Naive thymus-derived CD8-positive, alpha-beta T cell (primary cell): ENCODE results near the gene C11orf54. TPM values are rescaled to one million over a fixed set of nuclear protein-coding genes. Genes with fewer than 3 reads are reported as not detected.

ENCODE experiments used
- ATAC-seq, 2 donors: fragments of 150-1000 bp; cut with Tn5 transposase in 1 of 2; sonication (Bioruptor Pico), chemical (Tn5 transposase) in 1 of 2; 1 replicate in 1 of 2; 2 replicates in 1 of 2; pipeline ENCODE4 v1.10.0; 2021; ENCODE audit warnings: mild to moderate bottlenecking in 2 of 2, moderate library complexity in 2 of 2
- POLR2A ChIA-PET: fragments of 350-600 bp; sonication (Branson Sonifier 250); formaldehyde crosslinking; loops from one replicate; lab custom pipeline; 2021; ENCODE audit warnings: antibody characterized with exemption; lab: Charles Lee
- DNase-seq, 10 donors: peaks; one replicate each; pipeline versions ENCODE4 v3.0.0 to v3.0.0-alpha.2; 2020 to 2022
- H3K27ac Mint-ChIP-seq, 10 donors: one replicate each; pipeline ENCODE4 v1.8.0; 2020 to 2022; ENCODE audit warnings: mild to moderate bottlenecking in 10 of 10, mixed read lengths in 10 of 10, moderate library complexity in 4 of 10, inconsistent platforms in 1 of 10
- H3K27me3 Mint-ChIP-seq, 5 donors: one replicate each; pipeline ENCODE4 v1.8.0; 2021 to 2022; ENCODE audit warnings: mixed read lengths in 5 of 5
- H3K36me3 Mint-ChIP-seq, 3 donors: one replicate each; pipeline ENCODE4 v1.8.0; 2020 to 2022; ENCODE audit warnings: mixed read lengths in 3 of 3, mild to moderate bottlenecking in 2 of 3, inconsistent platforms in 1 of 3
- H3K4me1 Mint-ChIP-seq, 4 donors: one replicate each; pipeline ENCODE4 v1.8.0; 2021 to 2022; ENCODE audit warnings: mixed read lengths in 4 of 4
- H3K4me3 Mint-ChIP-seq, 10 donors: one replicate each; pipeline ENCODE4 v1.8.0; 2020 to 2022; ENCODE audit warnings: mild to moderate bottlenecking in 10 of 10, mixed read lengths in 10 of 10, moderate library complexity in 6 of 10, inconsistent platforms in 1 of 10
- H3K9me3 Mint-ChIP-seq, 9 donors: one replicate each; pipeline ENCODE4 v1.8.0; 2020 to 2022; ENCODE audit warnings: mixed read lengths in 9 of 9, mild to moderate bottlenecking in 3 of 9, inconsistent platforms in 1 of 9, moderate library complexity in 1 of 9
- polyA plus RNA-seq, 3 donors: library from polyadenylated mRNA; unstranded; fragments of 300-500 nt; fragmentation: Illumina TruSeq; gene quantifications; one replicate each; pipeline ENCODE4 v1.2.3, GENCODE V29; 2021
- total RNA-seq, 8 experiments: library from RNA in 2 of 8; stranded (reverse) in 2 of 8; gene quantifications; one replicate each; pipeline ENCODE4 v1.2.3 and lab custom pipeline; 2021 to 2026

The C11orf54 gene
- total RNA-seq (10 to 100 TPM; 45.9 to 49.2 TPM), polyA plus RNA-seq (10 to 100 TPM; 18.7 to 21.6 (median 19.4) TPM), total RNA-seq (lab: John Stamatoyannopoulos, UW) (12.2 to 27.7 (median 17.3) reads per million in 6 experiments)

DNA sequence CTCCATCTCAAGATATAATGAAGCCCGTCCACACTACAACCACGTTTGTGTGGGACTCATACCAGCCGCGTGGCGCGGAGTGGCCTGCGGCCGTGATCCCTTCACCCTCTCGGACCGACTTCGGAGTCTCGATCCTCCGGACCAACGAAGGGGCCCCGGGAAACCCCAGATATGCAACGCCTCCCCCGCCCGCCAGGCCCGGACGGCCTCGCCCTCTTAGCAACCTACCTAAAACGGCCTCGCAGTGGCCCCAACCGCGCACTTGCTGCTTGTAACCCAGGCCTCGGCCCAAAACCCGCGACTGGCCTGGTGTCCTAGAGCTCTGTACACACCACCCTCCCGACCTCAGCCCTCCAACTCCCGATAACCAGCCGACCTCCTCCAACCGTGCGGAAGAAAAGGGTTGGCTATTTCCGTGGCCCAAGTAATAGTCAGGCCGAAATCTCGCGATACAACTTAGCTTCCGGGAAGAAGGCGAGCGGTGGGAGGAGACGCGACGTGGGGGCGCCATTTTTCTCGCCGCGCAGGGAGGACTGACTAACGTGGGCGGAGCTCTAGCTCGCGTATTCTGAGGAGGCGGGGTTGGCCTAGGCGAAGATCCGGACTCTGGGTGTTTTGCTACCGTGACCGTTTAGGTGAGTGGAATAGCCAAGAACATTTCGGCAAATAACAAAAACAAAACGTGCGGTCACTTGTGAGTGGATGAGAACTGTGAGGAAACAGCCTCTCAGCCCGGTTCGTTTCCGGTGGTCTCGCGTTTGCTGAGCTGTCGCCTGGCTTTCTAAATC lies at the start of gene C11orf54, which contains the start of gene TAF1D:
C11orf54 (plus strand) TSS at position 579 of the 788 bp plus-strand sequence. CDS start 5,722 bp downstream, outside the sequence.
TAF1D (minus strand) TSS at position 402 of the 788 bp plus-strand sequence. CDS start 2,191 bp downstream, outside the sequence.
- Mint-ChIP-seq H3K9me3 (no peaks in the 10 kb centered on the region), H3K36me3 (peaks cover 0 to 50% (median 29%) of the 10 kb centered on the region in 3 donors), H3K4me1 (peaks cover 23 to 73% (median 68%) of the 10 kb centered on the region in 4 donors), H3K4me3 (peak within 1 kb of the TSS; percentile 95 to 100 (median 100)), H3K27ac (peak within 1 kb of the TSS; percentile 99 to 100 (median 99)), H3K27me3 (no peaks in the 10 kb centered on the region)
- DNase-seq (peak; percentile 86 to 99 (median 97)), ATAC-seq (peak; percentile 87 to 89)
- POLR2A ChIA-PET = interaction anchor here (0.6 to 5.3 kb wide), 21 partner anchors 9 to 1490 kb away, joined by 3 to 118 read pairs (median 4); partner anchors contain the start of genes CEP295, MED17, PANX1 and SESN3

DNA sequence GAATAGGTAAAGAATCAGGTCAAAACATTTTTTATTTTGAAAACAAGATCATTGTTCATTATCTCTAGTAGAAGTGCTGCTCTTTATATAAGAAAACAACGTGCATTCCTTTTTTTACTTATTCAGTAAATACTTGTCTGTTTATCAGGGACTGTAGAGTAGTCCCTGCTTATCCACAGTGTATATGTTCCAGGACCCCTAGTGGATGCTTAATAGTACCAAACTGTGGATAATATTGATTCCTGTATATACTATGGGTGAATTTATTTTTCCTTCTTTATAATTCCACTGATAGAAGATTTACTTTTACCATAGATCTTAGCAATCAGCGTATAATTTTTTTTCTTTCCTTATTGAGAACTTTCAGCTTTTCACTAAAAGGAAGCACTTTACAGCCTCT lies 47.4 kb upstream of the C11orf54 start:
- H3K4me1 Mint-ChIP-seq = peaks cover 0 to 1% (median 0%) of the 10 kb centered on the region in 4 donors
- H3K27me3 Mint-ChIP-seq = no peaks in the 10 kb centered on the region
- H3K36me3 Mint-ChIP-seq = peaks cover 22 to 77% (median 48%) of the 10 kb centered on the region in 3 donors
- H3K9me3 Mint-ChIP-seq = no peaks in the 10 kb centered on the region
- POLR2A ChIA-PET = no interaction called here
- H3K4me3 Mint-ChIP-seq = no peak overlapping the region
- no peak for DNase-seq
- no peak overlapping the region for H3K27ac Mint-ChIP-seq
- no peak for ATAC-seq

DNA sequence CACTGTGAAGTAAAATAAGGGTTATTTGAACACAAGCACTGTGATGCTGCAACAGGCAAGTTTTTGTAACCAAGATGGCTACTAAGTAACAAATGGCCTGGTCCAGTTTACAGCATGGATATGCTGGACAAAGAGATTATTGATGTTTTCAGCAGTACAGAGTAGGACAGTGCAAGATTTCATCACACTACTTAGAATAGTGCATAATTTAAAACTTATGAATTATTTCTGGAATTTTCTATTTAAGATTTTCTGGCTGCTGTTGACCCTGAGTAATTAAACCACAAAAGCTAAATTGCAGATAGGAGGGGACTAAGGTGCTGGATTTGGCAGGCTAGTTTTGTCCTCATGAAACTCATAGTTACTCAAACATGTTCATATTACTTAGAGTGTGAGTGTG lies 46.9 kb upstream of the C11orf54 start:
- peaks cover 0 to 2% (median 0%) of the 10 kb centered on the region in 4 donors for H3K4me1 Mint-ChIP-seq
- ATAC-seq (no peak), DNase-seq (no peak)
- POLR2A ChIA-PET = no interaction called here
- no peaks in the 10 kb centered on the region for H3K9me3 Mint-ChIP-seq
- H3K27me3 Mint-ChIP-seq = no peaks in the 10 kb centered on the region
- no peak overlapping the region for H3K27ac Mint-ChIP-seq
- H3K36me3 Mint-ChIP-seq = peaks cover 26 to 77% (median 51%) of the 10 kb centered on the region in 3 donors
- no peak overlapping the region for H3K4me3 Mint-ChIP-seq

DNA sequence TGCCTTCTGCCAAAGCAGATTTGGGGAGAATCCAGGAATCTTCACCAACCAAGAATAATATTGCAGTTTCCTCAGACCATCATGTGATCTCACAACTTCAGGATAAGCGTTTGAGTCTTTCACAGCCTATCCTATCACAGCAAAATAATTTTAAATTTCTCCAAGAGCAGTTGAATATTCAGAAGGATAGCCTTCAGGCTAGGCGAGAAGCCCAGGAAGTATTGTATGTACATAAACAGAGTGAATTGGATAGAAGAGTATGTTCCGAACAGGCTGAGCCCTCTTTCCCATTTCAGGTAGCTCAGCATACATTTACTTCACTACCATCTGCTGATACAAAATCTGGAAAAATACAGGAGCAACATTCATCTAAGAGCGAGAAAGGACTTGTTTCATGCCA lies 43.9 kb upstream of the C11orf54 start:
- no peaks in the 10 kb centered on the region for H3K27me3 Mint-ChIP-seq
- H3K36me3 Mint-ChIP-seq = peaks cover 26 to 84% (median 64%) of the 10 kb centered on the region in 3 donors
- DNase-seq (no peak), ATAC-seq (no peak)
- H3K4me1 Mint-ChIP-seq = peaks cover 0 to 2% (median 0%) of the 10 kb centered on the region in 4 donors
- POLR2A ChIA-PET = no interaction called here
- no peaks in the 10 kb centered on the region for H3K9me3 Mint-ChIP-seq
- H3K4me3 Mint-ChIP-seq = no peak overlapping the region
- H3K27ac Mint-ChIP-seq = no peak overlapping the region

DNA sequence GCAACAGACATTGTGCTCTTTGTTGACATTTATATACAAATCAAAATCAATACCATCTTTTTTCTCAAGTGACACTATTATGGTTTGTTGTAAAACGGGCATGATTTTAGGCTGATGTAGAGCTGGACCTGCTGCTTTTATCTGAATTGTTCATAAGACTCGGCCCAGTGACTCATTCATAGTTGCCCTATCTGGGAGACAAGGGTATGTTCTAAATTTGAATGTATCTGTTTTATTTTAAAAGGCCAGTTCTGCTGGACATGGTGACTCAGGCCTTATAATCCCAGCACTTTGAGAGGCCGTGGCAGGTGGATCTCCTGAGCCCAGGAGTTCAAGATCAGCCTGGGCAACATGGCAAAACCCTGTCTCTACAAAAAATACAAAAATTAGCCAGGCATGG lies 40.6 kb upstream of the C11orf54 start:
- no peaks in the 10 kb centered on the region for H3K9me3 Mint-ChIP-seq
- ATAC-seq (no peak), DNase-seq (no peak)
- POLR2A ChIA-PET = interaction anchor here (0.7 kb wide), 1 partner anchor 46 kb away, joined by 4 read pairs; no protein-coding TSS in a partner anchor
- no peak overlapping the region for H3K4me3 Mint-ChIP-seq
- peaks cover 0 to 2% (median 0%) of the 10 kb centered on the region in 4 donors for H3K4me1 Mint-ChIP-seq
- no peaks in the 10 kb centered on the region for H3K27me3 Mint-ChIP-seq
- H3K27ac Mint-ChIP-seq = no peak overlapping the region
- peaks cover 34 to 84% (median 68%) of the 10 kb centered on the region in 3 donors for H3K36me3 Mint-ChIP-seq

DNA sequence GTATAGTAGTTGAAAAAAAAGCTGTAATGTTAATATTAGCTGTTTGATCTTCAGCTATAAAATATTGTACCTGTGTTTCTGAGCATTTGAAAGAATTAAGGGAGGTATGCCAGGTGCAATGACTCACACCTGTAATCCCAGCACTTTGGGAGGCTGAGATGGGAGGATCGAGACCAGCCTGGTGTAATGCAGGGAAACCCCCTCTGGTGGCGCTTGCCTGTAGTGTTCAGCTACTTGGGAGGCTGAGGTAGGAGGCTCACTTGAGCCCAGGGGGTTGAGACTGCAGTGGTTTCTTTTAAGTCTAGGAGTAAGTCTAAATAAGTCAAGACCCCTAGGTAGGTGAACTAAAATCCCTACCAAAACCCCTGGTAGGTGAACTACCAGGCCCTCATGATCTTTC lies 37.2 kb upstream of the C11orf54 start:
- POLR2A ChIA-PET = no interaction called here
- H3K27me3 Mint-ChIP-seq = no peaks in the 10 kb centered on the region
- peaks cover 0 to 2% (median 0%) of the 10 kb centered on the region in 4 donors for H3K4me1 Mint-ChIP-seq
- no peak overlapping the region for H3K4me3 Mint-ChIP-seq
- H3K9me3 Mint-ChIP-seq = peaks cover under 1 to 15% (median 9%) of the 10 kb centered on the region in 9 donors
- H3K27ac Mint-ChIP-seq = no peak overlapping the region
- ATAC-seq = no peak
- DNase-seq = no peak
- H3K36me3 Mint-ChIP-seq = peaks cover 23 to 78% (median 63%) of the 10 kb centered on the region in 3 donors

DNA sequence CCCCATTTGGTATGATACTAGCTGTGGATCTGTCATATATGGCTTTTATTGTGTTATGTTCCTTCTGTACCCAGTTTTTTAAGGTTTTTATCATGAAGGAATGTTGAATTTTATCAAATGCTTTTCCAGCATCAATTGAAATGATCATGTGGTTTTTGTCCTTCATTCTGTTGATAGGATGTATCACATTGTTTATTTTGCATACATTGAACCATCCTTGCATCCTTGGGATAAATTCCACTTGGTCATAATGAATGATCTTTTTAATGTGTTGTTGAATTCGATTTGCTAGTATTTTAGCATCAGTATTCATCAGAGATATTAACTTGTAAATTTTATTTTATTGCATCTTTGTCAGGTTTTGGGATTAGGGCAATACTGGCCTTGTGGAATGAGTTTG lies 31.2 kb upstream of the C11orf54 start:
- POLR2A ChIA-PET = no interaction called here
- Mint-ChIP-seq H3K9me3 (peaks cover 9 to 37% (median 27%) of the 10 kb centered on the region in 9 donors), H3K4me1 (peaks cover 0 to 6% (median under 1%) of the 10 kb centered on the region in 4 donors), H3K4me3 (no peak overlapping the region), H3K27me3 (no peaks in the 10 kb centered on the region), H3K36me3 (peaks cover 51 to 87% (median 81%) of the 10 kb centered on the region in 3 donors), H3K27ac (no peak overlapping the region)
- DNase-seq = no peak
- ATAC-seq = no peak

DNA sequence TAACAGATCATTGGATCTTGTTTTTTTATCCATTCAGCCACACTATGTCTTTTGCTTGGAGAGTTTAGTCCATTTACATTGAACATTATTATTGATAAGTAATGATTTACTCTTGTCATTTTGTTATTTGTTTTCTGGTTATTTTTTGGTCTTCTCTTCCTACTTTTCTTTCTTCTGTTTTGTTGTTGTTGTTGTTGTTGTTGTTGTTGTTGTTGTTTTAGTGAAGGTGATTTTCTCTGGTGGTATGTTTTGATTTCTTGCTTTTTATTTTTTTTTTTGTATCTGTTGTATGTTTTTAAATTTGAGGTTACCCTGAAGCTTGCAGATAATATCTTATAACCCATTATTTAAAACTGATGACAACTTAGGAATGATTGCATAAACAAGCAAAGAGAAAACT lies 28.8 kb upstream of the C11orf54 start:
- ATAC-seq (no peak), DNase-seq (no peak)
- Mint-ChIP-seq H3K27ac (peak overlapping the region in 2 of 10 donors; percentile 16 to 70), H3K4me3 (peak overlapping the region in 1 of 10 donors; percentile 38), H3K36me3 (peaks cover 57 to 85% (median 80%) of the 10 kb centered on the region in 3 donors), H3K9me3 (peaks cover 9 to 49% (median 29%) of the 10 kb centered on the region in 9 donors), H3K27me3 (no peaks in the 10 kb centered on the region), H3K4me1 (peaks cover 6 to 20% (median 7%) of the 10 kb centered on the region in 4 donors)
- POLR2A ChIA-PET = interaction anchor here (1.3 kb wide), 1 partner anchor 29 kb away, joined by 3 read pairs; the partner anchor contains the start of genes C11orf54 and TAF1D

DNA sequence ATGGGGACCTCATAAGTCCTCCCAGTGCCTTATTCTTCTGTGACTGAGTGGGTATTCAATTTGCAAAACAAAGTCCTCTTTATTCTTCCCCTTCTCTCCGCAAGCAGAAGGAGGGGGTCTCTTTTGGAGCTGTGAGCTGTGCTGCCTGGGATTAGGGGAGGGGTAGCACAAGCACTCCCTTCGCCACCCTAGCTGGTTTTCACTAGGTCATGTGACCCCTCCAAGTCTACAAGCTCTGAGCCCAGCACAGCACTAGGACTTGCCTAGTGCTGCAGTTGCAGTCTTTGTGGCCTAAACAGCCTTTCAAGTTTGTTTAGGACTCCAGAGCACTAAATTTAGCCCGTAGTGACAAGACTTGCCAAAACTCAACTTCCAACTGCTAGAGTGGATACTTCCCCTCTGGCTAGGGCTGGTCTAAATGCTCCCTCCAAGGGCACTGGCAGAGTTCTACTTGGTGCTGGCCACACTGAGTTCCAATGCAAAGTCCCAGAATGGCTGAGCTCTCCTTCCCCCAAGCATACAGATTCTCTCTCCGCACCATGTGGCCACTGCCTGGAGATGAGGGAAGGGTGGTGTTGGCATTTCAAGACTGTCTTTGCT lies 25.6 kb upstream of the C11orf54 start:
- peaks cover 28 to 55% (median 55%) of the 10 kb centered on the region in 3 donors for H3K36me3 Mint-ChIP-seq
- H3K4me3 Mint-ChIP-seq = no peak overlapping the region
- DNase-seq (no peak), ATAC-seq (no peak)
- peak overlapping the region in 8 of 10 donors; percentile 12 to 87 (median 46) for H3K27ac Mint-ChIP-seq
- peaks cover 4 to 17% (median 5%) of the 10 kb centered on the region in 9 donors for H3K9me3 Mint-ChIP-seq
- POLR2A ChIA-PET = no interaction called here
- no peaks in the 10 kb centered on the region for H3K27me3 Mint-ChIP-seq
- H3K4me1 Mint-ChIP-seq = peaks cover 14 to 30% (median 20%) of the 10 kb centered on the region in 4 donors

DNA sequence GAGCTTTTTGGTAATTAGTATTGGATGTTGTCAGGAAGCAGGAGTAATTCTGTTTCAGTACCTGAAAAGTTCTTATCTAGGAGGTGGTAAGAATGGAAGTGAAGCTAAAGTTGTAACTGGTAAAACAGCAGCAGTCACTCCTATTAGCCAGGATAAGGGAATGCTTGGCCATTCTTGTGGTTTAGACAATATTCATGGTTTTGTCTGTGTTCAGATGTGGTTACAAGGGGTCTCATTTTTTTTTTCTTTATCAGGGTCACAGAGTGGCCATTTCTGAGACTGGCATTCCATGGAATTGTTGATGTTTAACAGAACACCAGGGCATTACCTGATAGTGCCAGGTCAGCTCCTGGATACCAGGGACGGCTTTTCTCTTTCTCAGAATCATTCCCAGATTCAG lies 24.0 kb upstream of the C11orf54 start:
- ATAC-seq = no peak
- Mint-ChIP-seq H3K27me3 (no peaks in the 10 kb centered on the region), H3K36me3 (peaks cover 16 to 57% (median 43%) of the 10 kb centered on the region in 3 donors), H3K4me3 (peak overlapping the region in 2 of 10 donors; percentile 46 to 55), H3K9me3 (peaks cover 0 to 12% (median 0%) of the 10 kb centered on the region in 9 donors), H3K27ac (peak overlapping the region; percentile 0 to 87 (median 82)), H3K4me1 (peaks cover 14 to 30% (median 20%) of the 10 kb centered on the region in 4 donors)
- no peak for DNase-seq
- POLR2A ChIA-PET = interaction anchor here (0.9 to 3.0 kb wide), 2 partner anchors 23 to 67 kb away, joined by 3 to 27 read pairs; partner anchors contain the start of genes C11orf54, MED17 and TAF1D

DNA sequence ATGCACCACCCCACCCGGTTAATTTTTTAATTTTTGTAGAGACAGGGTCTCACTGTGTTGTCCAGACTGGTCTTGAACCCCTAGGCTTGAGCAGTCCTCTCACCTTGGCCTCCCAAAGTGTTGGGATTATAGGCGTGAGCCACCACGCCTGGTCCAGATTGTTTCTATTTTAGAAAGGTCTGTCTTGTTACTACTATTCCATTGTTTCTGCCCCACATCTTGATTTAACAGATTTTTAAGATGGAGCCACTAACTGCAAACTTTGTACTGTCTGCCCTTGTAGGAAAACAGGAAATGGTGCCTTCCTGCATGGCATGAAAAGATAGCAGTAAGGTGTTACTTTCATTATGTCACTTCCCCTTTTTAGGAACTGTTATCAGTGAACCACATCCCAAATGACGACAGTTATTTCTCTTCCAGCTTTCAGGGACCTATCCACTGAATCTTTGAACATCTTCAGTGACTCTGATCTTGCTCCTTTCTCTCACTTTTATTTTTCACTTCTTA lies 23.4 kb upstream of the C11orf54 start:
- ATAC-seq (peak; percentile 37 to 44), DNase-seq (no peak)
- Mint-ChIP-seq H3K36me3 (peaks cover 12 to 56% (median 39%) of the 10 kb centered on the region in 3 donors), H3K27ac (peak overlapping the region; percentile 49 to 87 (median 82)), H3K4me1 (peaks cover 14 to 30% (median 20%) of the 10 kb centered on the region in 4 donors), H3K27me3 (no peaks in the 10 kb centered on the region), H3K4me3 (peak overlapping the region in 8 of 10 donors; percentile 37 to 64 (median 48)), H3K9me3 (peaks cover 0 to 12% (median 0%) of the 10 kb centered on the region in 9 donors)
- POLR2A ChIA-PET = interaction anchor here (3.0 kb wide), 1 partner anchor 23 kb away, joined by 27 read pairs; the partner anchor contains the start of genes C11orf54 and TAF1D

DNA sequence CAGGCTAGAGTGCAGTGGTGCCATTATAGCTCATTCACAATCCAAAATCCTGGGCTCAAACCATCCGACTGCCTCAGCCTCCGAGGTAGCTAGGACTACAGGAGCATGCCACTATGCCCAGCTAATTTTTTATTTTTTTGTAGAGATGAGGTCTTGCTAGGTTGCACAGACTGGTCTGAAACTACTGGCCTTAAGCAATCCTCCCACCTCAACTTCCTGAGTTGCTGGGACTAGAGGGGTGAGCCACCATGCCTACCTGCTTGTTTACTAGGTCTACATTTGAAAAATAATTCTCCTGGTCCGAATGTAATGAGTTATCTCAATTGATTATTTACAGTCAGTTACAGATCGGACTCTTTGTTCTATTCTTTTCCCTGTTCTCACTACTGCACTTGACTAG lies 22.2 kb upstream of the C11orf54 start:
- peaks cover 0 to 12% (median 0%) of the 10 kb centered on the region in 9 donors for H3K9me3 Mint-ChIP-seq
- H3K27me3 Mint-ChIP-seq = no peaks in the 10 kb centered on the region

More for the DNA sequence above, 22.2 kb upstream of the C11orf54 start:
- POLR2A ChIA-PET = interaction anchor here (3.0 kb wide), 1 partner anchor 21 kb away, joined by 27 read pairs; the partner anchor contains the start of genes C11orf54 and TAF1D
- H3K36me3 Mint-ChIP-seq = peaks cover 12 to 45% (median 36%) of the 10 kb centered on the region in 3 donors
- ATAC-seq (no peak), DNase-seq (no peak)
- peaks cover 14 to 30% (median 20%) of the 10 kb centered on the region in 4 donors for H3K4me1 Mint-ChIP-seq
- peak overlapping the region in 1 of 10 donors; percentile 30 for H3K4me3 Mint-ChIP-seq
- peak overlapping the region in 2 of 10 donors; percentile 44 to 51 for H3K27ac Mint-ChIP-seq
